Central memory CD8-positive, alpha-beta T cell (primary cell): Measurements from ENCODE around the gene CEP250.
A peak's percentile ranks its signal among the peaks of the same experiment; 100 is the strongest.
"Not testable (repeated sequence)": the region's sequence is repeated elsewhere in the genome, so short reads cannot be mapped to it uniquely, and the experiment has no call there.

Experiments used
- ATAC-seq: fragments of 150-1000 bp; cut with Tn5 transposase; replicated peaks from 2 replicates; pipeline ENCODE4 v1.10.0; 2022; ENCODE audit warnings: mild to moderate bottlenecking, moderate FRiP score, moderate number of reproducible peaks; ENCODE audit not compliant: poor library complexity, severe bottlenecking; ENCODE audit errors: extremely low read depth
- DNase-seq, 2 donors: peaks; one replicate each; pipeline ENCODE4 v3.0.0; 2021; ENCODE audit warnings: low spot score in 2 of 2
- H3K27ac Mint-ChIP-seq: one replicate; pipeline ENCODE4 v1.8.0; 2022; ENCODE audit warnings: low read depth, mild to moderate bottlenecking, moderate library complexity, mixed read lengths
- H3K27me3 Mint-ChIP-seq: one replicate; pipeline ENCODE4 v1.8.0; 2022; ENCODE audit warnings: mixed read lengths
- H3K36me3 Mint-ChIP-seq: one replicate; pipeline ENCODE4 v1.8.0; 2022; ENCODE audit warnings: mild to moderate bottlenecking, moderate library complexity, mixed read lengths; ENCODE audit not compliant: insufficient read depth
- H3K4me1 Mint-ChIP-seq: one replicate; pipeline ENCODE4 v1.8.0; 2022; ENCODE audit warnings: mixed read lengths
- H3K4me3 Mint-ChIP-seq: one replicate; pipeline ENCODE4 v1.8.0; 2022; ENCODE audit warnings: mild to moderate bottlenecking, moderate library complexity, mixed read lengths
- H3K9me3 Mint-ChIP-seq: one replicate; pipeline ENCODE4 v1.8.0; 2022; ENCODE audit warnings: mixed read lengths

Gene CEP250

GRCh38 chr20:35443003-35443402 is 12.4 kb upstream of the CEP250 start:
- no peaks in the 10 kb centered on the region for H3K9me3 Mint-ChIP-seq
- peaks cover 2% of the 10 kb centered on the region for H3K36me3 Mint-ChIP-seq
- H3K27me3 Mint-ChIP-seq, result peaks cover 22% of the 10 kb centered on the region
- no peak overlapping the region for H3K4me3 Mint-ChIP-seq
- DNase-seq (no peak), ATAC-seq (no peak)
- peaks cover 8% of the 10 kb centered on the region for H3K4me1 Mint-ChIP-seq
- H3K27ac Mint-ChIP-seq, result no peak overlapping the region

- Mint-ChIP-seq H3K4me3 (no peak overlapping the region), H3K27me3 (peaks cover 22% of the 10 kb centered on the region), H3K36me3 (peaks cover 2% of the 10 kb centered on the region), H3K9me3 (no peaks in the 10 kb centered on the region), H3K4me1 (peaks cover 8% of the 10 kb centered on the region), H3K27ac (no peak overlapping the region)
- ATAC-seq (no peak), DNase-seq (no peak)
Observed at GRCh38 chr20:35444226-35444625, 11.2 kb upstream of the CEP250 start.

GRCh38 chr20:35446356-35447078 is 8.9 kb upstream of the CEP250 start:
- Mint-ChIP-seq H3K4me3 (peak overlapping the region; percentile 75), H3K9me3 (no peaks in the 10 kb centered on the region), H3K27me3 (peaks cover 9% of the 10 kb centered on the region), H3K36me3 (no peaks in the 10 kb centered on the region), H3K4me1 (peaks cover 8% of the 10 kb centered on the region), H3K27ac (peak overlapping the region; percentile 53)
- DNase-seq, result no peak
- peak; percentile 11 for ATAC-seq

GRCh38 chr20:35447082-35447789 is 8.2 kb upstream of the CEP250 start:
- no peaks in the 10 kb centered on the region for H3K9me3 Mint-ChIP-seq
- peaks cover 8% of the 10 kb centered on the region for H3K4me1 Mint-ChIP-seq
- no peaks in the 10 kb centered on the region for H3K36me3 Mint-ChIP-seq
- DNase-seq (peak; percentile 82 to 96), ATAC-seq (peak; percentile 94)
- peak overlapping the region; percentile 53 for H3K27ac Mint-ChIP-seq
- H3K4me3 Mint-ChIP-seq, result peak overlapping the region; percentile 75
- H3K27me3 Mint-ChIP-seq, result peaks cover 9% of the 10 kb centered on the region

GRCh38 chr20:35448788-35449373 is 6.5 kb upstream of the CEP250 start:
- no peak for DNase-seq
- peaks cover 8% of the 10 kb centered on the region for H3K27me3 Mint-ChIP-seq
- no peaks in the 10 kb centered on the region for H3K9me3 Mint-ChIP-seq
- no peak overlapping the region for H3K27ac Mint-ChIP-seq
- H3K4me3 Mint-ChIP-seq, result no peak overlapping the region
- peaks cover 8% of the 10 kb centered on the region for H3K4me1 Mint-ChIP-seq
- ATAC-seq, result no peak
- H3K36me3 Mint-ChIP-seq, result no peaks in the 10 kb centered on the region

- not testable (repeated sequence) for H3K27ac Mint-ChIP-seq
Observed at GRCh38 chr20:35449855-35450254, 5.5 kb upstream of the CEP250 start.

GRCh38 chr20:35451295-35451694 is 4.1 kb upstream of the CEP250 start:
- H3K9me3 Mint-ChIP-seq, result no peaks in the 10 kb centered on the region
- H3K36me3 Mint-ChIP-seq, result peaks cover 3% of the 10 kb centered on the region
- H3K27ac Mint-ChIP-seq, result no peak overlapping the region
- no peak overlapping the region for H3K4me3 Mint-ChIP-seq
- DNase-seq (no peak), ATAC-seq (no peak)
- H3K4me1 Mint-ChIP-seq, result peaks cover 15% of the 10 kb centered on the region
- H3K27me3 Mint-ChIP-seq, result no peaks in the 10 kb centered on the region

More at GRCh38 chr20:35449855-35450254, 5.5 kb upstream of the CEP250 start:
- not testable (repeated sequence) for H3K27me3 Mint-ChIP-seq, ATAC-seq, DNase-seq, H3K4me3 Mint-ChIP-seq, H3K9me3 Mint-ChIP-seq, H3K4me1 Mint-ChIP-seq, H3K36me3 Mint-ChIP-seq

- no peak for ATAC-seq
- Mint-ChIP-seq H3K27ac (no peak overlapping the region), H3K4me3 (peak overlapping the region; percentile 89), H3K4me1 (peaks cover 9% of the 10 kb centered on the region), H3K27me3 (no peaks in the 10 kb centered on the region), H3K9me3 (no peaks in the 10 kb centered on the region), H3K36me3 (peaks cover 3% of the 10 kb centered on the region)
- DNase-seq, result no peak
Observed at GRCh38 chr20:35453647-35454046, 1.8 kb upstream of the CEP250 start.

GRCh38 chr20:35456700-35457099 is 1.3 kb downstream of the CEP250 start:
- DNase-seq, ATAC-seq, H3K9me3 Mint-ChIP-seq, H3K36me3 Mint-ChIP-seq, H3K27me3 Mint-ChIP-seq, H3K4me1 Mint-ChIP-seq, H3K27ac Mint-ChIP-seq: not testable (repeated sequence)
- peak overlapping the region; percentile 89 for H3K4me3 Mint-ChIP-seq

- H3K9me3 Mint-ChIP-seq, DNase-seq, H3K27ac Mint-ChIP-seq, ATAC-seq, H3K4me3 Mint-ChIP-seq, H3K4me1 Mint-ChIP-seq, H3K36me3 Mint-ChIP-seq, H3K27me3 Mint-ChIP-seq: not testable (repeated sequence)
Observed at GRCh38 chr20:35457539-35457938, 2.1 kb downstream of the CEP250 start.

- Mint-ChIP-seq H3K4me3 (no peak overlapping the region), H3K27me3 (no peaks in the 10 kb centered on the region), H3K36me3 (peaks cover 5% of the 10 kb centered on the region), H3K4me1 (peaks cover 11% of the 10 kb centered on the region), H3K27ac (no peak overlapping the region), H3K9me3 (no peaks in the 10 kb centered on the region)
- DNase-seq (no peak), ATAC-seq (no peak)
Observed at GRCh38 chr20:35458388-35458787, 3.0 kb downstream of the CEP250 start.

GRCh38 chr20:35461620-35462019 is 6.2 kb downstream of the CEP250 start:
- no peak overlapping the region for H3K27ac Mint-ChIP-seq
- no peaks in the 10 kb centered on the region for H3K27me3 Mint-ChIP-seq
- no peaks in the 10 kb centered on the region for H3K9me3 Mint-ChIP-seq
- H3K4me1 Mint-ChIP-seq, result peaks cover 6% of the 10 kb centered on the region
- ATAC-seq (no peak), DNase-seq (no peak)
- no peak overlapping the region for H3K4me3 Mint-ChIP-seq
- peaks cover 4% of the 10 kb centered on the region for H3K36me3 Mint-ChIP-seq

GRCh38 chr20:35462351-35462750 is 7.0 kb downstream of the CEP250 start:
- Mint-ChIP-seq H3K27ac (no peak overlapping the region), H3K36me3 (peaks cover 4% of the 10 kb centered on the region), H3K4me3 (no peak overlapping the region), H3K4me1 (peaks cover 6% of the 10 kb centered on the region), H3K27me3 (no peaks in the 10 kb centered on the region), H3K9me3 (no peaks in the 10 kb centered on the region)
- ATAC-seq (no peak), DNase-seq (no peak)
